K562 (cell line): Measurements from ENCODE around the gene BIRC5. TPM values are rescaled to one million over a fixed set of nuclear protein-coding genes. Genes with fewer than 3 reads are reported as not detected.
A peak's percentile ranks its signal among the peaks of the same experiment; 100 is the strongest.

ENCODE experiments used
- CCAR2 ChIP-seq: fragments of 200-400 bp; formaldehyde crosslinking; IDR thresholded peaks from 2 replicates; pipeline ENCODE4 v1.6.1; 2017; ENCODE audit warnings: mild to moderate bottlenecking, low read depth, low read length
- CREM ChIP-seq: IDR thresholded peaks from 2 replicates; pipeline ENCODE4 v1.6.1; 2014; ENCODE audit warnings: antibody characterized with exemption, low read depth
- EP400 ChIP-seq: fragments of 450-650 bp; IDR thresholded peaks from 2 replicates; pipeline ENCODE4 v1.6.1; 2017; ENCODE audit warnings: antibody characterized with exemption, mild to moderate bottlenecking, moderate library complexity
- FOXK2 ChIP-seq, 2 experiments: fragments of 450-650 bp; IDR thresholded peaks in 1 of 2; conservative IDR thresholded peaks in 1 of 2; 2 replicates each; pipeline ENCODE4 v1.6.1; 2016; ENCODE audit warnings: low read depth in 2 of 2, mild to moderate bottlenecking in 1 of 2
- KAT7 ChIP-seq: sonication (generic); formaldehyde crosslinking; IDR thresholded peaks from 2 replicates; pipeline ENCODE4 v1.8.0; 2022; ENCODE audit warnings: missing genetic modification reagents, mild to moderate bottlenecking, borderline replicate concordance
- MBD1 ChIP-seq: fragments of 250-450 bp; sonication (Bioruptor Pico); IDR thresholded peaks from 2 replicates; pipeline ENCODE4 v1.8.0; 2022; ENCODE audit warnings: inconsistent platforms
- NFE2 ChIP-seq: IDR thresholded peaks from 2 replicates; pipeline ENCODE4 v1.6.1; 2014; ENCODE audit warnings: antibody characterized with exemption, low read depth
- RERE ChIP-seq: sonication (generic); formaldehyde crosslinking; IDR thresholded peaks from 2 replicates; pipeline ENCODE4 v1.8.0; 2023; ENCODE audit warnings: missing genetic modification reagents, mild to moderate bottlenecking, borderline replicate concordance
- TOE1 ChIP-seq, 2 experiments: fragments of 450-650 bp in 1 of 2; sonication (generic) in 1 of 2; formaldehyde crosslinking in 1 of 2; IDR thresholded peaks; 2 replicates each; pipeline versions ENCODE4 v1.7.1 to v1.8.0; 2016 to 2022; ENCODE audit warnings: borderline replicate concordance in 2 of 2, mild to moderate bottlenecking in 2 of 2, antibody characterized with exemption in 1 of 2, inconsistent platforms in 1 of 2, low read depth in 1 of 2, missing genetic modification reagents in 1 of 2, moderate library complexity in 1 of 2
- ZKSCAN8 ChIP-seq: fragments of 200-800 bp; sonication (Bioruptor generic); IDR thresholded peaks from 2 replicates; pipeline ENCODE4 v1.6.1; 2016; ENCODE audit warnings: missing genetic modification characterization, missing compliant biosample characterization
- ZNF584 ChIP-seq: fragments of 200-800 bp; sonication (Bioruptor generic); IDR thresholded peaks from 2 replicates; pipeline ENCODE4 v1.6.1; 2016; ENCODE audit warnings: low read depth, mild to moderate bottlenecking, missing genetic modification characterization, missing compliant biosample characterization
- polyA plus RNA-seq, 8 experiments: library from polyadenylated mRNA; depleted of rRNA in 4 of 8; stranded (reverse) in 5 of 8; unstranded in 3 of 8; fragments of >200 nt; fragmentation: Nextera tagmentation in 2 of 8; fragmentation: Illumina TruSeq in 1 of 8; extraction: Ambion mirVana in 2 of 8; extraction: Trizol in 1 of 8; gene quantifications; 2 replicates each; pipeline versions ENCODE4 v1.2.1 to v1.2.3, GENCODE V29; 2011 to 2014; ENCODE audit warnings: inconsistent platforms in 1 of 8, missing spikeins in 1 of 8
- total RNA-seq, 7 experiments: library from RNA; depleted of rRNA in 6 of 7; stranded (reverse); fragments of >200 nt in 6 of 7; fragmentation: Illumina TruSeq in 2 of 7; extraction: Trizol in 2 of 7; gene quantifications; 2 replicates each; pipeline versions ENCODE4 v1.2.1 to v1.2.3, GENCODE V29; 2011 to 2021; ENCODE audit warnings: low replicate concordance in 1 of 7
- TF ChIP-seq, protein P1 (sequence below), 2 experiments: fragments of 450-650 bp; IDR thresholded peaks; 2 replicates each; pipeline ENCODE4 v1.6.1; 2016

BIRC5 gene
- total and polyA plus RNA-seq, 9 of the 15 experiments (the other 6 are each of a cell fraction or from before 2014, with no cell fraction given): 64.4 to 140 (median 101) TPM

- TF ChIP-seq MBD1 (CRISPR knock-in tag): no peak
- TF ChIP-seq CCAR2: no peak
- no peak for TF ChIP-seq FOXK2 (conservative IDR thresholded peaks at IDR 0.05 in 1 of 2, IDR thresholded peaks at IDR 0.05 in 1 of 2; ENCODE audit: low read depth in 2 of 2)
- peak; percentile 74; the same call in 1 of the 2 replicates for TF ChIP-seq KAT7 (CRISPR knock-in tag)
- 0 out of 2 replicates have a peak, but pooled peaks have one; percentile 14 for TF ChIP-seq TOE1 (IDR thresholded peaks at IDR 0.05; ENCODE audit: borderline replicate concordance)
- TF ChIP-seq TOE1 (CRISPR knock-in tag; IDR thresholded peaks at IDR 0.05; ENCODE audit: borderline replicate concordance, low read depth): no peak
- TF ChIP-seq RERE (CRISPR knock-in tag): no peak
- no peak for TF ChIP-seq ZKSCAN8 (CRISPR knock-in tag)
- TF ChIP-seq CREM: 0 out of 2 replicates have a peak, but pooled peaks have one; percentile 4
- no peak for TF ChIP-seq NFE2
- TF ChIP-seq, protein P1, sequence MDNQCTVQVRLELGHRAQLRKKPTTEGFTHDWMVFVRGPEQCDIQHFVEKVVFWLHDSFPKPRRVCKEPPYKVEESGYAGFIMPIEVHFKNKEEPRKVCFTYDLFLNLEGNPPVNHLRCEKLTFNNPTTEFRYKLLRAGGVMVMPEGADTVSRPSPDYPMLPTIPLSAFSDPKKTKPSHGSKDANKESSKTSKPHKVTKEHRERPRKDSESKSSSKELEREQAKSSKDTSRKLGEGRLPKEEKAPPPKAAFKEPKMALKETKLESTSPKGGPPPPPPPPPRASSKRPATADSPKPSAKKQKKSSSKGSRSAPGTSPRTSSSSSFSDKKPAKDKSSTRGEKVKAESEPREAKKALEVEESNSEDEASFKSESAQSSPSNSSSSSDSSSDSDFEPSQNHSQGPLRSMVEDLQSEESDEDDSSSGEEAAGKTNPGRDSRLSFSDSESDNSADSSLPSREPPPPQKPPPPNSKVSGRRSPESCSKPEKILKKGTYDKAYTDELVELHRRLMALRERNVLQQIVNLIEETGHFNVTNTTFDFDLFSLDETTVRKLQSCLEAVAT (IDR thresholded peaks at IDR 0.05): peak in 1 of 2 experiments; percentile 86; a peak in 2 of 4 replicates
- no peak for TF ChIP-seq EP400
- TF ChIP-seq ZNF584 (CRISPR knock-in tag): no peak
Measured at GRCh38 chr17:78267253-78268073, 53.4 kb downstream of the BIRC5 start (continued).
